ENCODE data around the gene APEX2. TPM values are rescaled to one million over a fixed set of nuclear protein-coding genes. Genes with fewer than 3 reads are reported as not detected.

The APEX2 gene
- total and polyA plus RNA-seq, 2 donors (not counting 3 experiments of a cell fraction or from before 2014, with no cell fraction given) = 26.6 to 54.1 TPM

DNA sequence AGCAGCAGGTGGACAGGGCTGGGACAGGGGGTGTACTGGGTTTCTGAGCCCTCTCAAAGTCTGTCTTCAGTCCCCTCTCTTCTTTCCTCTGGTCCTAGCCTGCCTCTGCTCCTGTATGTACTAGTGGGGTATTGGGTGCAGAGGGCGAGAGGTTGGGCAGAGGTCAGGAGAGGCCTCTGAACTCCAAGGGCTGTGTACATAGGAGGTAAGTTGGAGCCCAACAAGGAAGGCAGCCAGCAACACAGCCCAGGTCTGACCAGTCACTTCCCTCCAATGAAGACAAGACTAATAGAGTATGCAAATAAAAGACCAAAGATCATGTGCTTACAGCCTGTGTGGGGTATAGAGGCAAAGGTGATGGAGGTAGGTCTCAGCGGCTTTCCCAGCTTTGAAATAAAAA, 6.1 kb upstream of the APEX2 start, which contains the start of gene PFKFB1:
TSS of gene PFKFB1 (minus strand) at position 90 of the 400 bp plus-strand sequence. CDS start 181 bp downstream, outside the sequence.
- intact Hi-C loops (cut with micrococcal nuclease) (no loop called here), dilution Hi-C loops (cut with MboI; ENCODE audit: extremely low pct_ligation_motif_present, low sequenced_read_pairs) (no loop called here)
- Histone ChIP-seq H3K27ac (ENCODE audit: insufficient read depth, low read depth, low read length) (no peak within 1 kb of the TSS), H3K4me1 (ENCODE audit: control insufficient read depth, extremely low read depth, insufficient read depth, low read length) (no peaks in the 10 kb centered on the region), H4K20me1 (replicated peaks; ENCODE audit: control insufficient read depth, extremely low read depth, insufficient read depth, low read length) (no peaks in the 10 kb centered on the region), H3K9me1 (replicated peaks; ENCODE audit: control insufficient read depth, extremely low read depth, insufficient read depth, low read length) (no peaks in the 10 kb centered on the region), H3K4me3 (replicated peaks in 1 of 3; ENCODE audit: insufficient read depth in 1 of 3, low read depth in 1 of 3, low read length in 3 of 3) (no peak within 1 kb of the TSS), H3K9me3 (replicated peaks; ENCODE audit: control insufficient read depth, insufficient read depth, low read length) (no peaks in the 10 kb centered on the region), H3K79me2 (ENCODE audit: control insufficient read depth, insufficient read depth, low read length) (no peaks in the 10 kb centered on the region), H3K4me2 (ENCODE audit: insufficient read depth, low read length) (no peak within 1 kb of the TSS), H2AFZ (ENCODE audit: low read depth, low read length) (no peak within 1 kb of the TSS), H3K36me3 (ENCODE audit: control insufficient read depth in 2 of 2, extremely low read depth in 1 of 2, insufficient read depth in 2 of 2, low read length in 2 of 2) (no peaks in the 10 kb centered on the region), H3K9ac (replicated peaks; ENCODE audit: extremely low read depth, insufficient read depth, low read length) (no peak within 1 kb of the TSS), H3K27me3 (ENCODE audit: control insufficient read depth in 2 of 2, insufficient read depth in 2 of 2, low read length in 2 of 2) (no peaks in the 10 kb centered on the region)
- no TSS peak for BruUV-seq (replicated peaks)
- no peak for DNase-seq (ENCODE audit: low read depth, low spot score)
- TF ChIP-seq POLR2AphosphoS5 (IDR thresholded peaks at IDR 0.05; ENCODE audit: insufficient read depth, low read depth, low read length) (no peak), POLR2A (IDR thresholded peaks at IDR 0.05; ENCODE audit: low read depth, low read length) (no peak), MYC (IDR thresholded peaks at IDR 0.05; ENCODE audit: low read depth, low read length) (no peak), EZH2 (IDR thresholded peaks at IDR 0.05; ENCODE audit: borderline replicate concordance, low read depth, low read length, severe bottlenecking) (no peak), FOS (IDR thresholded peaks at IDR 0.05; ENCODE audit: borderline replicate concordance, insufficient read depth, low read length) (no peak), GATA2 (IDR thresholded peaks at IDR 0.05; ENCODE audit: insufficient read depth, insufficient read length, low read depth, low read length) (no peak), JUN (IDR thresholded peaks at IDR 0.05; ENCODE audit: borderline replicate concordance, insufficient read depth, insufficient read length, low read depth) (no peak)
- TF ChIP-seq, protein P1, sequence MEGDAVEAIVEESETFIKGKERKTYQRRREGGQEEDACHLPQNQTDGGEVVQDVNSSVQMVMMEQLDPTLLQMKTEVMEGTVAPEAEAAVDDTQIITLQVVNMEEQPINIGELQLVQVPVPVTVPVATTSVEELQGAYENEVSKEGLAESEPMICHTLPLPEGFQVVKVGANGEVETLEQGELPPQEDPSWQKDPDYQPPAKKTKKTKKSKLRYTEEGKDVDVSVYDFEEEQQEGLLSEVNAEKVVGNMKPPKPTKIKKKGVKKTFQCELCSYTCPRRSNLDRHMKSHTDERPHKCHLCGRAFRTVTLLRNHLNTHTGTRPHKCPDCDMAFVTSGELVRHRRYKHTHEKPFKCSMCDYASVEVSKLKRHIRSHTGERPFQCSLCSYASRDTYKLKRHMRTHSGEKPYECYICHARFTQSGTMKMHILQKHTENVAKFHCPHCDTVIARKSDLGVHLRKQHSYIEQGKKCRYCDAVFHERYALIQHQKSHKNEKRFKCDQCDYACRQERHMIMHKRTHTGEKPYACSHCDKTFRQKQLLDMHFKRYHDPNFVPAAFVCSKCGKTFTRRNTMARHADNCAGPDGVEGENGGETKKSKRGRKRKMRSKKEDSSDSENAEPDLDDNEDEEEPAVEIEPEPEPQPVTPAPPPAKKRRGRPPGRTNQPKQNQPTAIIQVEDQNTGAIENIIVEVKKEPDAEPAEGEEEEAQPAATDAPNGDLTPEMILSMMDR (IDR thresholded peaks at IDR 0.05; ENCODE audit: extremely low read depth in 1 of 2, insufficient read depth in 1 of 2, low read depth in 1 of 2, low read length in 2 of 2) = no peak
- TF ChIP-seq, protein P2, sequence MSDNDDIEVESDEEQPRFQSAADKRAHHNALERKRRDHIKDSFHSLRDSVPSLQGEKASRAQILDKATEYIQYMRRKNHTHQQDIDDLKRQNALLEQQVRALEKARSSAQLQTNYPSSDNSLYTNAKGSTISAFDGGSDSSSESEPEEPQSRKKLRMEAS (IDR thresholded peaks at IDR 0.05; ENCODE audit: insufficient read depth, insufficient read length) = no peak
- ChIA-PET CTCF (no interaction called here), POLR2A (no interaction called here)
- FAIRE-seq = no peak

Measured in endothelial cell of umbilical vein (primary cell).